Hepatocyte (in vitro differentiated cells): ENCODE measurements around the gene ZEB2. TPM values are rescaled to one million over a fixed set of nuclear protein-coding genes. Genes with fewer than 3 reads are reported as not detected.

Source experiments
- DNase-seq: peaks from one replicate; pipeline ENCODE4 v3.0.0-alpha.2; 2016; ENCODE audit warnings: low spot score
- H2AFZ ChIP-seq: fragments of 200-600 bp; sonication (generic); 2 replicates; pipeline ENCODE4 v1.6.0; 2016; ENCODE audit warnings: antibody characterized with exemption, mild to moderate bottlenecking
- H3K27ac ChIP-seq: fragments of 200-600 bp; sonication (generic); 2 replicates; pipeline ENCODE4 v1.5.1; 2016; ENCODE audit warnings: mild to moderate bottlenecking
- H3K27me3 ChIP-seq: fragments of 200-600 bp; sonication (generic); 2 replicates; pipeline ENCODE4 v1.6.1; 2016
- H3K36me3 ChIP-seq: fragments of 200-600 bp; sonication (generic); replicated peaks from 2 replicates; pipeline ENCODE4 v1.5.1; 2016; ENCODE audit warnings: low read depth; ENCODE audit not compliant: insufficient read depth
- H3K4me1 ChIP-seq: fragments of 200-600 bp; sonication (generic); 2 replicates; pipeline ENCODE4 v1.5.1; 2016; ENCODE audit warnings: mild to moderate bottlenecking, moderate library complexity; ENCODE audit not compliant: insufficient read depth
- H3K4me2 ChIP-seq: fragments of 200-600 bp; sonication (generic); 2 replicates; pipeline ENCODE4 v1.6.0; 2016
- H3K4me3 ChIP-seq: fragments of 200-600 bp; sonication (generic); 2 replicates; pipeline ENCODE4 v1.5.1; 2016; ENCODE audit warnings: mild to moderate bottlenecking
- H3K79me2 ChIP-seq: fragments of 200-600 bp; sonication (generic); 2 replicates; pipeline ENCODE4 v1.6.0; 2017; ENCODE audit warnings: mild to moderate bottlenecking
- H3K9me2 ChIP-seq: fragments of 200-600 bp; sonication (generic); replicated peaks from 2 replicates; pipeline ENCODE4 v1.6.0; 2017; ENCODE audit warnings: mild to moderate bottlenecking; ENCODE audit not compliant: insufficient read depth
- H3K9me3 ChIP-seq: fragments of 200-600 bp; sonication (generic); 2 replicates; pipeline ENCODE4 v1.5.1; 2016; ENCODE audit warnings: low read depth, mild to moderate bottlenecking
- H4K20me1 ChIP-seq: fragments of 200-600 bp; sonication (generic); 2 replicates; pipeline ENCODE4 v1.6.0; 2016; ENCODE audit warnings: mild to moderate bottlenecking; ENCODE audit not compliant: insufficient read depth, poor library complexity, severe bottlenecking
- CTCF ChIP-seq: fragments of 200-600 bp; sonication (generic); IDR thresholded peaks from 2 replicates; pipeline ENCODE4 v1.5.1; 2016; ENCODE audit warnings: antibody characterized with exemption, mild to moderate bottlenecking; ENCODE audit not compliant: poor library complexity
- EZH2 ChIP-seq: fragments of 200-600 bp; sonication (generic); IDR thresholded peaks from 2 replicates; pipeline ENCODE4 v1.6.1; 2016; ENCODE audit warnings: antibody characterized with exemption, mild to moderate bottlenecking, borderline replicate concordance
- EZH2phosphoT487 ChIP-seq: fragments of 200-600 bp; sonication (generic); IDR thresholded peaks from one replicate; pipeline ENCODE4 v1.6.1; 2018; ENCODE audit warnings: antibody characterized with exemption, mild to moderate bottlenecking, low read depth, moderate library complexity; ENCODE audit not compliant: unreplicated experiment, severe bottlenecking
- WGBS: methylation state at CpG from one replicate; pipeline ENCODE4 v1.1.6; 2016; ENCODE audit warnings: low lambda C conversion rate; ENCODE audit errors: missing lambda C conversion rate; 5-methylcytosine and 5-hydroxymethylcytosine counted together
- polyA plus RNA-seq: library from polyadenylated mRNA; unstranded; fragments of >200 nt; fragmentation: Nextera tagmentation; extraction: Ambion mirVana; gene quantifications from 2 replicates; pipeline ENCODE4 v1.2.1, GENCODE V29; 2016
- total RNA-seq: library from RNA; depleted of rRNA; stranded (reverse); fragments of >200 nt; gene quantifications from 2 replicates; pipeline ENCODE4 v1.2.3, GENCODE V29; 2014

ZEB2 gene
- total and polyA plus RNA-seq, 2 experiments from 2014 or later = 17.8 to 35.5 TPM

- Histone ChIP-seq H3K9me2 (no peaks in the 10 kb centered on the region), H3K4me1 (no peaks in the 10 kb centered on the region), H4K20me1 (no peaks in the 10 kb centered on the region), H3K36me3 (no peaks in the 10 kb centered on the region), H3K4me3 (no peak overlapping the region), H2AFZ (no peak overlapping the region), H3K9me3 (no peaks in the 10 kb centered on the region), H3K4me2 (no peak overlapping the region), H3K27me3 (peaks cover 19% of the 10 kb centered on the region), H3K79me2 (peaks cover 16% of the 10 kb centered on the region), H3K27ac (no peak overlapping the region)
- no peak for DNase-seq
- TF ChIP-seq CTCF (no peak), EZH2phosphoT487 (no peak)
- 44% methylated on average over 1 of the region's 1 CpG for WGBS
Measured at GRCh38 chr2:144445196-144445595, 74.7 kb downstream of the ZEB2 start.

GRCh38 chr2:144443837-144444817 lies 75.8 kb downstream of the ZEB2 start:
- Histone ChIP-seq H3K4me1 (no peaks in the 10 kb centered on the region), H3K9me3 (no peaks in the 10 kb centered on the region), H3K4me3 (no peak overlapping the region), H4K20me1 (no peaks in the 10 kb centered on the region), H3K36me3 (no peaks in the 10 kb centered on the region), H3K4me2 (peak overlapping the region; percentile 7), H2AFZ (no peak overlapping the region), H3K27ac (no peak overlapping the region), H3K27me3 (peaks cover 19% of the 10 kb centered on the region), H3K79me2 (peaks cover 19% of the 10 kb centered on the region), H3K9me2 (no peaks in the 10 kb centered on the region)
- 45% methylated on average over 6 of the region's 6 CpGs for WGBS
- DNase-seq = no peak
- TF ChIP-seq CTCF = no peak
- TF ChIP-seq EZH2phosphoT487 = no peak
- no peak for TF ChIP-seq EZH2

- Histone ChIP-seq H3K27ac (no peak overlapping the region), H3K4me3 (no peak overlapping the region), H3K36me3 (no peaks in the 10 kb centered on the region), H2AFZ (no peak overlapping the region), H3K27me3 (peaks cover 15% of the 10 kb centered on the region), H3K79me2 (peaks cover 19% of the 10 kb centered on the region), H3K9me2 (no peaks in the 10 kb centered on the region), H3K4me2 (no peak overlapping the region), H3K4me1 (peaks cover 8% of the 10 kb centered on the region), H3K9me3 (no peaks in the 10 kb centered on the region), H4K20me1 (no peaks in the 10 kb centered on the region)
- 46% methylated on average over 2 of the region's 2 CpGs for WGBS
- TF ChIP-seq EZH2phosphoT487 = no peak
- TF ChIP-seq CTCF = no peak
- TF ChIP-seq EZH2 = no peak
- no peak for DNase-seq
Measured at GRCh38 chr2:144441711-144442141, 78.2 kb downstream of the ZEB2 start.
